ENCODE data around the gene CTBP2.

The CTBP2 gene

DNA sequence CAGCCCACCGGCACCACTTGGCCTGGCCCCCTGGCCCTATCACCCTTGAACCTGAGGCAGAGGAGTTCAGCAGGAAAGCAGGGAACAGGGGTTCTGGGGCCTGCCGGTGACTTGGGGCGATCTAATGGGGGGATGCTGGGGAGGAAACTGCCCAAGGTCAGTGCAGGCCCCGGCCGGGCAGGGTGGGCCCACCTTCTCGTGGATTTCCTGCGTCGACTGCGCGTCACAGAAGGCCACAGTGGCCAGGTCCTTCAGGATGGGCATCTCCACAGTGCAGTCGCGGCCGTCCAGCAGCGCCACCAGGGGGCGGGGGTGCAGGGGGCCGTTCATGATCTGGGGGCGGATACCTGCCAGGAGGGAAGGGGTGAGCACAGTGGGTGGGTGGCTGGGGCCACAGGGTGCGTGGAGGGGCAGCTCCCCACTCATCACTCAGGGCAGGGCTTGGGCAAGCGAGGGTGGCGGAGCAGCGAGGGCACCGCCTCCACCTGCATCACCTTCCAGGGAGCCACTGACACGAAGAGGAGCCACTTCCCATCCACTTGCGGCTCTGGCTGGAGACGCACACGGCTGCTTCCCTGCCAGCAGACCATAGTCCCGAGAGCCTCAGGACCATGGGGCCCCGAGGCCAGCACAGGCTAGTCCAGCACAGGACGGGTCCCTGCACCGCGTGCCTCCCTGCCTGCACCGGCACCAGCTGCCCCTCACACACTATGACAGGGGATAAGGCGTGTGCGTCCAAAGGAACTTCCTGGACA is 157.0 kb downstream of the CTBP2 start:
- DNase-seq = no peak

DNA sequence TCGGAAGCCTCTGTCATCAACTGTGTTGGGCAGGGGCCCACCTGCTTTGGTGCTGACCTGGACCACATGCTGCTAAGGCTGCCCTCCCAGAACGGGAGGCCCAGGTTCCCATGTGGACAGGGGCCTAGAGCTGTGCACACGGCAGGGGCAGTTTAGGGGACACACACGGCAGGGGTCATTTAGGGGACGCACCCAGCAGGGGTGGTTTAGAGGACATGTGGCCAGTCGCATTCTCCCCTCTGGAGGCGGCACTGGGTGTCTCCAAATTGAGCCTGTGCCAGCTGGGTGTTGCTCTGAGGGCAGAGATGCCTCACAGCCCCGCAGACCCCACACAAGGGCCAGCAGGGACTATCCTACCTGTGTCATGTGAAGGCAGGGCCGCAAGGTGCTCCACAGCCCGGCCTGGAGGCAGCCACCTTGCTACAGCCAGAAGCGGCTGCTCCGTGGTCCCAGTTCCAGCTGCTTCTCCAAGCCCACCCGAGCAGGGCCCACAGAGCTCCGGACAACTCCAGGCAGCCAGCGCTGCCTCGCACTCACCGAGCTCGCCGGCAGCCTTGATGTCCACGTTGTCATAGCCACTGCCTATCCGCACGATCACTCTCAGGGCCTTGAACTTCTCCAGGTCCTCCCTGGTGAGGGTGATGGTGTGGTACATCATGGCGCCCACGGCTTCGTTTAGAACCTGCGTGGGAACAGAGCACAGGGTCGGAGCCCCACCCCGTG is 157.8 kb downstream of the CTBP2 start:
- DNase-seq = no peak

GRCh38 chr10:125002047-125002422 is 158.3 kb downstream of the CTBP2 start:
- no peak for DNase-seq

DNA sequence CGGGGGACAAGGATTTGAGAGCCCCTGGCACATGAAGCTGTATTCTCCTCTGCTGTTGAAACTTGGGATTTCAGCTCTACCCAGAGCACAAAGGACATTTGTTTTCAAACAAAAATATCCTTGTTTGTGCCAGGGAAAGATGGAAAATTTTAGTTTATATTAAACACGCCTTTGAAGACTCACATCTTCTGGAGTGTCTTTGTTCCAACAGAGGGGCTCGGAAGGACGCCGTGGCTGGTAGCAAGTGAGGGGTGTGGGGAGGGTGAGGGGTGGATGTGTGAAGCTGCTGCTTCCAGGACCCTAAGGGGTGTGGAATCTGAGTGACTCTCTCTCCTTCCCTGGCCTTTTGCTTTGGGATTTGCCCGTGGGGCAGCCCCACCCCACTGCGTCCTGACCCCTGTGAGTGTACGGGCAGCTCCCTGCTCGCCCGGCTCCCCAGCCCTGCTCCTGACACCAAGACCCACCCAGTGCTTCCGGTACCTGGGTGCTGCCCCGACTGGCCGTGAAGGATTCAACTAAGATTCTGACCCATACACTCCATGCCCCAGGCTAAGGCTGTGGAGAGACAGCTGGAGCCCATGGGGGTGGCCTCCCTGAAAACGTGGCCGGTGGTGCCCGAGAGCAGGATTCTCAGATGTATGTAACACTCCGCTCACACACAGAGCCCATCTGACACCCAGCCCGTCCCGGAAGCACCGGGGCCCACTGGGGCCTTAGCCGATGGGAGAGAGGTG is 158.9 kb downstream of the CTBP2 start:
- DNase-seq = no peak

- no peak for DNase-seq
Measured at GRCh38 chr10:125000366-125001312, 159.7 kb downstream of the CTBP2 start.

DNA sequence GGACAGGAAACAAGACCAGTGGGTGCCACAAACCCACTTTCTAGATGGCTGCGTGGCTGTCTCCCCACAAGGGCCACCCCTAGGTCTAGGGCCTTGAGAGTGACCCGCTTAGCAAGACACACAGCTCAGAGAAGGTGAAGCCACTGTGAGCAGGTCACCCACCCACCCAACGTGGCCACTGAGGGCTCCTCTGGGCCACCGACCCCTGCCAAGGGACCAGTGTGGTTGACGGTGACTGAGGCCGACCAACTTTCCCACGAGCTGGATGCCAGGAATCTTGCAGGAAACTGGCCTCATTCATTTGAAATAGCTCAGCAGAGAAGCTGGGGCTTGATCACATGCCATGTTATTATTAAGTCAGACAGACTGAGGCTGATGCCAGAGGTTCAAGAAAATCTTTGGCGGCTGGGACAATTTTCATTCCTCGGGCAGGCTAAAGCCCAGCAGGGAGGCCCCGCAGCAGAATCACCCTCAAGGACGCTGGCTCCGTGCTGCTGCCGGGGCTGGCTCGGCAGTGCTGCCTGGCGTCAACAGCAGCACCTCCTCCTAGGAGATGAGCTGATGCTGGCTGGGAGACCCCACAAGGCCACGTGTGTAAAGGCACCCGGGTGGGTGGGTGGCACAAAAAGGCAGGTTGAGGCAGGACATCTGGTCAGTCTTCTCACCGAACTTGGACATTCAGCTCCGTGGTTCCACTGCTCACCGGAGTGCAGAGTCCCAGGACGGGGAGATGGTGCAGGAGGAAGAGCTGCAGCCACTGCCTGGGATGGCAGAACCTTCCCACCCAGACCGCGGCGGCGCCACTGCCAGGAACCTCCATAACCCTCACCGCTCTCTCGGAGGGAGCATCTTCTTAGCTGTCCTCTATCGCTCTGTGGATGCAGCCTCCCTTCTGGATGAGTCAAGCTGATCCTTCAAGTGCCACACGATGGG is 160.7 kb downstream of the CTBP2 start:
- no peak for DNase-seq

DNA sequence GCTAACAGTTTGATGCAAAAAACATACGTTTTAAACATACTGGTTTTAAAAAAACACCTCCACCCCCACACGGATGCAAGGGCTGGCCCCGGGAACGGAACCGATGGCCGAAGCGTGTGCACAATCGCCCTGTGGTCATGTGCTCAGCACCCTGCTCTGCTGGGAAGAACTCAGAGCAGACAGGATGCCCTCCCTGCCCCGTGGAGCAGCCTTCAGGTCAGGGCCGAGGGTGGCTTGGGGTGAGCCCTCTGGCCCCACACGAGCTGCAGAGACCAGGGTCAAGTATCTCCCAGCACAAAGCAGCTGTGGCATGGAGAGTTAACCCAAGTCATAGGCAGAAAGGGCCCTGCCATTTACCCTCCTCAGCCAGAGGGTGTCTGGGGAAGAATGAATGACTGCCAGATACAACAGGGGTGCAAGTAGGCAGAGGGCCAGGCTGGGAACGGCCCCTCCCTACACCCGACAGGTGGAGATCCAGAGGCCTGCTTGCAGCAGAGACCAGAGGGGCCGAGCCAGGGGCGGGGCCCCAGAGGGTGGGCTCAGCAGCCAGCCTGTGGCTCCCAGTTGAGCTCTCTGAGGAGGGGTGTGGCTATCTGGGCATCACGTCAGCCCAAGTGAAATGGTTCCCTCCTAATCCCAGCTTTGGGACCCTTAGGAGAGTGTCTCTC is 161.6 kb downstream of the CTBP2 start:
- no peak for DNase-seq

- no peak for DNase-seq
Measured at GRCh38 chr10:124997771-124998623, 162.4 kb downstream of the CTBP2 start.

DNA sequence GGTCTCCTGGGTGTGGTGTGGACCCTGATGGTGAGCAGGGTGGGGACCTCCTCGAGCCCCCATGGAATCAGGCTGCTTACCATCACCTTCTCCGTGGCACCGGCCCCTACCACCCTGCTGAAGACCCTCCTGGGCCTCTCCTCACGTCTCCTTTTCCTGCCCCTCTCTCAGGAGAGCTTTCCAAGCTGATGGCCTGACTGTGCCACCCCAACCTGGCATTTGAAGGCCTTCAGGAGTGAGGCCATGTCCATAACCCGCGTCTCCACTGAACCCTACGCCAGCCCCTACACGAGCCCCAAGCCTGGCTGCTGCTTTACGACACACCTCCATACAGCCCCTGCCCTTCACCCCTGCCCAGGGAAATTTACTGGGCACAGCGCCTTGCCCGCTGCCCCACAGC is 163.1 kb downstream of the CTBP2 start:
- no peak for DNase-seq

DNA sequence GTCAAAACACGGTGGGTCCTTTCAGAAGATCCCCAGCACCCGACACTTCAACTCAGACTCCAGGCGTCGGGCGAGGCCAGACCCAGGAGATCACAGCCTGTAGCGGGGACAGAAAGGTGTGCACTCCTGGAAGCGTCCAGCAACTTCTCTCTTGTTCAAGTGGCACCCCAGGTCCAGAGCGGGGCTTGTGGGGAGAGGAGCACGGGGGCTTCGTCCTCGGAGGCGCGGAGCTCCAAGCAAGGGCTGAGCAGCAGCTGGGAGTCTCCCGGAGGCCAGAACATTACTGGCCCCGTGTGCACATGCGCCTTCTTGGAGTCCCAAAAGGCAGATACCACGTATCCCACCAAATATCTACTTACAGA is 163.5 kb downstream of the CTBP2 start:
- no peak for DNase-seq

DNA sequence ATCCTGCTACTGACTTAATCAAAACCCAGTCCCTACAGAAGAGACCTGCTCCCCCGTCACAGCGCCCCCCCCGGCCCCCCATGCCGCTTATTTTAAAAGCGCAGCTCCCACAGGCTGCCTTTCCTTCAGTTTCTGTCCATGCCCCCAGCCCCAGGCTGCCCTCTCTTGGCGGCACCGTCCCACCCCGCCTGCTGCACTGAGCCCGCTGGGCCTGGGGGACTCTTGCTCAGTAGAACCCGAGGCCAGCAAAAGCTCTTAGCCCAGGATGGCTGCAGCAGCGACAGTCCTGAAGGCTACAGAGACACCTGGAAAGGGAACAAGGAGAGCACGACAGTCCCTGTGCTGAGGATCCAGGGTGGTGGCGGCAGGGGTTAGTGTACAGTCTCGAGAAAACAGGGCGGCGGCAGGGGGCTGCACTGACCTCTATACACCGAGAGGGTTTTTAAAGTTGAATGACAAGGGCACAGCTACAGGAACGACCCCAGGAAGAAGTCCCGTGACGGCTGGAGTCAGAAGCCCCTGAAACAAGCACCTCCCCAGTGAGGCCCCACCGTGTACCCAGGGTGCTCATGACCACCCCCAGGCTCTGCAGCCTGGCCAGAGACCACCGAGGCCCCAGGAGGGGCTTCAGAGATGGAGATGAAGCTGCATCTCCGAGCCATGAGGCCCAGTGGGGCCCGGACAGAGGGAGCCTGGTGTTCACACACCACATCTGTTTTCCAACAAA is 164.1 kb downstream of the CTBP2 start:
- DNase-seq = no peak

DNA sequence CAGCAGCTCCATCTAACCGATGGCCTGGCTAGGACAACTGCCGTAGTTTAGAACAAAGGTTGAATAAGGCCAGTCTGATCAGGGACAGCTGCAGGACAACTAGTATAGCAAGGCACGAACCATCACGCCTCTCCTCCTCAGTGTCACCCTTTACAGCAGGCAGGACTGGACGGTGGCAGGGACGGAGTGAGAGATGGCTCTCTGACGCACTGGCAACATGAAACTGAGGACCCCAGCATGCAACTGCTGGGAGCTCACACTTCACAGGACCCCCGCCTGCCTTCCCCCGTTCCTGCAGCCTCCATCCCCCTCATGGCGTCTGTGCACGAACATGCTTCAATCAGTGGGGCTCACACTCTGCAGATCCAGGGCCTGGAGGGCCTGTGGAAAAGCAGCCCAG is 164.8 kb downstream of the CTBP2 start:
- no peak for DNase-seq

- no peak for DNase-seq
Measured at GRCh38 chr10:124994573-124995473, 165.5 kb downstream of the CTBP2 start.

GRCh38 chr10:124993736-124994451 is 166.5 kb downstream of the CTBP2 start:
- no peak for DNase-seq

GRCh38 chr10:124993345-124993708 is 167.0 kb downstream of the CTBP2 start:
- DNase-seq = no peak

- no peak for DNase-seq
Measured at GRCh38 chr10:124992462-124993344, 167.7 kb downstream of the CTBP2 start.

DNA sequence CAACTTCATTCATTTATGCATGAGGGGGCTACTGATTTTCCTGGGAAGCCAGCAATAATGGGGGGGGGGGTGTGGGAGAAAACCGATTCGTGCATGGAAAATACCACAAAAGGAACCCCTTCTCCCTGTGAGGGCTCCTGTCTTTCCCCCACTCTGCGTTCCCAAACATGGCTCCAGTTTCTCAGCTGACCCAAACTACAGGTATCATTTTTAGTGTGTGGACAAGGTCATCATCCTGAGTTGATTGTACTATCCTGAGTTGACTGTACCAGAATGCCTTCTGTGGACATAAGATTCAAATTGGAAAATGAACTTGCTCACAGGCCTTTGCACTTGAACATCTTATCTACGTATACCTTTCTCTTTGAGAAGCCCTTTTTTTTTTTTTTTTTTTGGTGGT is 168.5 kb downstream of the CTBP2 start:
- DNase-seq = no peak

Measured in GOT3 (cell line).